HG02623 (cell line): Measurements from ENCODE around the gene OPALIN.

Experiments
- ATAC-seq: cut with Tn5 transposase; IDR thresholded peaks from one replicate; pipeline ENCODE4 v1.9.1; 2021; ENCODE audit warnings: moderate library complexity; ENCODE audit not compliant: unreplicated experiment

OPALIN gene, protein sequence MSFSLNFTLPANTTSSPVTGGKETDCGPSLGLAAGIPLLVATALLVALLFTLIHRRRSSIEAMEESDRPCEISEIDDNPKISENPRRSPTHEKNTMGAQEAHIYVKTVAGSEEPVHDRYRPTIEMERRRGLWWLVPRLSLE

DNA sequence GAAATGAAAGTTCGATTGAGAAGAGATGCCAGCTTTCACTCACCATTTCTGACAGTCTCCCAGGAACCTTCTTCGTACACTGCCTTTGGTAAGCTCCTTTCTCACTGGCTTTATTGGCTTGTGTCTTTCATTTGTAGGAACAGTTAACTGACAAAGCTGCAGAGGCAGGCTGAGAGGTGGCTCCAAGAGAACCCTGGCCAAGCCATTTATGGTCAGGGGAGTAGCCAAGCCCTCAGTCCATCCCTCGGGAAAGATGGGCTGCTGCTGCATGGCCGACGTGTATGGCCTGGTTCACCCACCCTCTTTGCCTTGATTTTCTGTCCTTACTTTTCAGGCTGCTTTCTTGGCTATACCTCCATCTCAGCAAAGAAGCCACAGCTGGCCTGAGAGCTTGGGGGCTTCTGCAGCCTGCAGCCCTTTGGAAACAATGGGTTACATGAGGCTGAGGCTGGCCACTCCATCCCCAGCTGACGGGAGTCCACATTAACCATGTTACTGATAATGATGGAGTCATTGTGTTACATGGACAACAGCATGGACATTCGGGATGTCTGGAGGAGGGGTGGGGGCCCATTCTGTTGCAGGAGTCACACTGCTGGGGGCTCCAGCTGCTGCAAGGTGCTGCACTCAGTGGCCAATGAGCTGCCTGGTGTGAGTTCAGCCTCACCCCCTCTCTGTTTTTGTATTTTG is at the start of gene OPALIN:
TSS of gene OPALIN (minus strand) at position 152 of the 690 bp plus-strand sequence. CDS start at position 46, 106 bp downstream.
- no peak for ATAC-seq

DNA sequence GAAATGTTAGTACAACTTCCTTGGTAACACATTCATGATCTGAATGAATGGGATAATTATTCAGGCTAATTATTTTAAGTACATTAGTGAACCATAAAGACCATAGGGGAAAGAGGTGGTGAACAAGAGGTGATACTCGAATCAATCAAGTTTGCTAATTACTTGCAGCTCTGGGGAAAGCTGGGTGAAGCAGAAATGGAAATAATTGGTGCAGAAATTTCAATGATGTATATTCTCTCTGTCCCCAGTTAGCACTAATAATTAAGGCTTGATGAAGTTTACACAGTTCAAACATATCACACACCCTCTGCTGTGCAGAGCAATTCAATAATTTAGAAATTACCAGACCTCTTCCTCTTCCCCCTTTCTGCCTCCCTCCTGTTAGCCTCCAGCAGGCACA is 49.4 kb upstream of the OPALIN start:
- ATAC-seq: no peak

DNA sequence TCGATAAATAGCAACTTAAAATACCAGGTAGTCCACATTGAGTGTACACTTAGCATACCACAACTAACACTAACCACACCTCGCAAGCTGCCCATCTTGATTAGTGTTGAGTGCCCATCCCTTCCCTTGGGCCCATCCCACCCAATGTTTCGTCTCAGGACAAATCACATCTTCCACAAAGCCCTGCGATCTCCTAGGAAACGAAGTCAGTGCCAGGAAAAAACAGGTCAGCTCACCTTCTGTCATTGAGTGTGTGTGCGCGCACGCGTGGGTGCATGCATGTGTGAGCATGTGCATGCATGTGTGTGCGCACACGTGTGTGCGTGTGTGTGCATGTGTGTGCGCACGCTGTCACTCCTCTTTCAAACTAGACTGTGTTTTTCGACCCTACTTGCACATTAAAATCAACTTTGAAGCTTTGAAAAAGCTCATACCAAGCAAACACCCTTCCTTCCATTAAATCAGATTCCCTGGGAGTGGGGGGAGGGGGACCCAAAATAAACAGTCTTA is 48.8 kb upstream of the OPALIN start:
- no peak for ATAC-seq

DNA sequence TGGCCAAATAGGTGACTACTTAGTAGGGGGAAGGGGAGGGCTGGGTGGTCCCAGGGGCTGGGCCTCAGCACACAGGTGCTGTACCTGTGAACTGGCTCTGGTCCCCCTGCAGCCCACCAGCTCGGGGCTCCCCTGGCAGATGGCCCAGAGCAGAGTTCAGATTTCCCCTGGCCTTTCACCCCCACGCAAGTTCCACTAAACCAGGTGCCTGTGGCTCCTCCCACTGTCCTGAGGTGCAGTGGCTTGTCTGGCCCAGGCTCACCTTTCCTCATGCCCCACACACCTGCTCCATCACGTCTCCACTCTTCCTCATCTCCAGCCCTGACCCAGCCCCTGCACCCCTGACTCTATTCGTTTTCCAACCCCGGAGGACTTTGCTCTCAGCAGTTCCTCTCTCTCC is 47.3 kb upstream of the OPALIN start:
- no peak for ATAC-seq

DNA sequence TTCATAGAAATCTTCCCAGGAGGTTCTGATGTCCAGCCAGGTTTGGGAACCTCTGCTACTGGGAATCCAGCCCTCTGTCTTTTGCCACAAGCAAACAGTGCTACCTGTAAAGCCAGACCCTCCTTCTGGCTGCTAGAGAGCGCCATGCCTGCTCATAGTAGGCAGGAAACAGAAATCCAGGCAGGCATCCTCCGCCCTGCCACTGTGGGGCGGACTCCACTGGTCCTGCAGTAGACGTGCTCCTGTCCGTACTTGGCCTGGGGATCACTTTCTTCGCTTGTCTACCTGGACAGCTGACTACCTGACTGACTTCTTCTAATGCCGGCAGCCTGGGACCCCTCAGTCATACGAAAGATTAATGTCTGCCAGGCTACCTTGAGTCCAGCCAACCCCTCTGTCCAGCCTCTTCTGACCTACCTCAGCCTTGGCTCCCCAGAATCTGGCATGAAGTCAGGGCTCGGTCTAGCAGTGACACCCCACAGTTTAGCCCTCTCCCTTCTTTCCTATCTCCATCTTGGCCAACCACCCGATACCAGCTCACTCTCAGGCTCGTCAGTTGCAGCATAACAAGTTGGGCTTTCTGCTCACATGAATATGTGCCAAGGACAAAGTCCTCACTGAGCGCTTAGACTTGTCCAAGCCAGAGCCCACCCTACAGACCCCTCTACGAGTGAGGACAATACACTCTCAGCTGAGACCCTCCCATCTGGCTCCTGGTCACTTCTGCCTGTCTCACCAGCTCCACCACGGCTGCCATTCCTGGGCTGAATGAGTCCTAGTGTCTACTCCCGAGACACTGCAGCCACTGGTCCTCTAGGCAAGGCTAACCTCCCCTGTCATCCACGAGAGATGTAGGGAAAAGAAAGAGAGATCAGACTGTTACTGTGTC is 43.9 kb upstream of the OPALIN start:
- no peak for ATAC-seq

DNA sequence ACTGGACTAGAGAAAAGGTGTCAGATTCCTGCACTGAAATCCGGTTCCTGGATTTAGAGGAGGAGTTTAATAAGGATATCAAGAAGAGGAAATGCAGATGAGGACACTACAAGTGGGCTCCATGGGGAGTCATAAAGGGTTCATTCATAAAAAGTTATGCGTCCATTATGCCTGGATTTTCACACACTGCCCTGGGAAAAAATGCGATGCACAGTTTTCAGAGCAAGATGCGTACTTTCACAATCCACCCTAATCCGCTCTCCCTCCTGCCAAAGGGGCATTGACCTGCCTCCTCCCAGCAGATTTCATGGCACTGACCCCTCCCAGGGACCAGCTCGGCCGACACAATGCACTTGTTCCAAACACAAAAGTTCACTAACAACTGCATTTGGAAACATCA is 42.2 kb upstream of the OPALIN start:
- no peak for ATAC-seq

DNA sequence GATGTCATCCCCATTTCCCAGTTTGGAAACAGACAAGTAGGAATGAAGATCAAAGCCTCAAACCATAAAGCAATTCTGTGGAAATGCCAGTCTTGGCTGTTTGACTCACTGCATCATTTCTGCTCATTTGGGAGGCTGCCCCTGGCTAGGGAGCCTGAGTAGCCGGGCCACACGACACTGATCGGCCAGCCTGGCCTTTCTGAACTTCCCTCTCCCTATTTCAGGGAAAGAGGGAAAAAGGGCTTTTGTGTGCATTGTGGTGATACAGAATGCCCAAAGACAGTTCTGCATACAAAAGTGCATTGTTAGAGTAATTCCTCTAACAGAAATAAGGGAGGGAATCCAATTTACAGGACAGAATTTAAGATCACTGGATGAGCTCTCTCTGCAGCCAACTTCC is 41.7 kb upstream of the OPALIN start:
- no peak for ATAC-seq

DNA sequence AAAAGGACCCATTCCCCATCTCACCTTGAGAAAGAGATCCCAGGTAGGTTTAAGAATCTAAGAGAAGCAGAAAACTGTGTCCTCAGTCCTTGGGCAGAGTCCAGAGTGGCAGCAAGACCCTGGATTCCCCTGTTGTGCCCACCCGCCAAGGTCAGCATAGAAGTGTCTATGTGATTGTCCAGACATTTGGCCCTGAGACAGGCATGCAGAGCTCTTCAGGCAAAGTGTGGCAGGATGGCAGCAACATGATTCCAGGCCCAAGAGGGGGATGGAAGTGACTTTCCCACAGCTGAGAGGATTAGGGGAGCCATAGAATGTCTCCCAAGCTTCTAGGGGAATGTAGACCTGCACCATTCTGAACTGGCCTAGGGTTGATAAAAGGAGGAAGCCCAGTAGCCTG is 39.1 kb upstream of the OPALIN start:
- ATAC-seq: no peak

DNA sequence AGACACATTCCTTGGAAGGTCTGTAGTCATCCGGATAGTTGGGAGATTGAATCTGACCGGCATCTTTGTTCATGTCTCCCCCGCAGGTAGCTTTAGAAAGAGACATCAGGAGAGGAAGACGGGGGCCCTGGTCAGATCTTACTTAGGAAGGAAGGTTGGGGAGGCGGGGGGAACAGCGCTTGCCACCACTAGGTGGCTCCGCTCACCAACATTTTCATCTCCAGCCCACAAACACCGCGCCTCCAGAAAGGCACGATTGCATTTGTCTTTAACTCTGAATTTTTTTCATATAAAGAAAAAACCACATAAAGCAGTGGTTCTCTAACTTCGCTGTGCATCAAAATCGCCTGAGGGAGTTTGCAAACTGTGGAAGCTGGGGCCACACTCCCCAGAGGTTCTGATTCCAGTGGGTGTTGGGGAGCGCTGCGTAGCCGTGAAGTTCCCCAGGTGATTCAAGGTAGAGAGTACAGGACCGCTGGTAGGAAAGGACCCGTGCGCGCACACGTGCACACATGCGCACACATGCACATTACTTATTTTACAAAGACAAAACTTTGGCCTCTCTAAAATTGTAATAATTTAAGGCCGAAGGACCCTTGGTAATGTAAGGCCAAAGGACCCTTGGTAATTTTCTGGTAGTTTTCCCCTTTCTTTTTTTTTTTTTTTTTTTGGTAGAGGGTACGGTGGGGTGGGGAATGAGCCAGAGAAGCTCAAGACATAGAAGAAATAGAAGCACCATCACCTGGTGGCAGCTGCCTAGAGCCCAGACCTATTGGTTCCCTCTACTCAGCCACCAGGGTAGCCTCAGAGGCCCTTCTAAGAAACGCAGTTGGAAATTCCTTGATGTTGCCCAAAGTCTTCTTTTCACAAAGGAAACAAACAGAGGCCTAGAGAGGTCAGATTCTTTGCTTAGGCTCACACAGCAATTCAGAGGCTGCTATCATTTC is 37.4 kb upstream of the OPALIN start:
- ATAC-seq: peak; percentile 55

DNA sequence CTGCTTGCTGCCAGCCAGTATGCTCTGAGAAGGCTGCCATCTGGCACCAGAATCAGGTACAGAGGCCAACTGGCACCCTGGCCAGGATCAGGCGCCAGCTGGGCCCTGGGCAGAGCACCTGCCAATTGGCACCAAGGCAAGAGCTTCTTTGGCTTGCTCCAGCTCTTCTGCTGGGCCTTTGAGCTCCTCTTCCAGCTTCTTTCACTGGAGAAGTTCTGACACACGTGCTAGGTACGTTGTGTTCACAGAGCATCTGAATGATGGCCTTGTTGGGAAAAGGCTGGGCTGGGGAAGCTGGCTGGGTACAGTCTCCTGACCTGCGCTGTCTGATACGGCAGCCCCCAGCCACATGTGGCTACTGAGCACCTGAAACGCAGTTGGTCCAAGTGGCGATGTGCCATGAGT is 31.7 kb upstream of the OPALIN start:
- no peak for ATAC-seq

DNA sequence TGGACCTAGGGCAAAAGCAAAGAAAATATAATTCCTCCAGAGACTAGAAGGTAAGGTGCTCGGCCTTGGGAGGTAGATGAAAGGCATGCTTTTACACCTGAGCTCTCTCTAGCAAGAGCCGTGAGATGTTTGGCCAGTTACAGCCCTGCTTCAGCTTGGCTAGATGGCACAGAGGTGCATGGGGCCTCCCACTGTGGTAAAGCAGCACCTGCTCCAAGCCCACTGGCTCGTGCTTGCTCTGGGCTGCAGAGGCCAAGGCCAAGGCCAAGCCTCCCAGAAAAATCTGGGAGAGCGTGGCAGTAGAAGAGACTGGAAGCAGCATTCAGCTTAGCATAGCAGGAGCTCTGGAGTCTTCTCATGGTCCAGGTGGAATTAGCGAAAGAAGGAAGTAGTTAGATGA is 31.0 kb upstream of the OPALIN start:
- no peak for ATAC-seq

DNA sequence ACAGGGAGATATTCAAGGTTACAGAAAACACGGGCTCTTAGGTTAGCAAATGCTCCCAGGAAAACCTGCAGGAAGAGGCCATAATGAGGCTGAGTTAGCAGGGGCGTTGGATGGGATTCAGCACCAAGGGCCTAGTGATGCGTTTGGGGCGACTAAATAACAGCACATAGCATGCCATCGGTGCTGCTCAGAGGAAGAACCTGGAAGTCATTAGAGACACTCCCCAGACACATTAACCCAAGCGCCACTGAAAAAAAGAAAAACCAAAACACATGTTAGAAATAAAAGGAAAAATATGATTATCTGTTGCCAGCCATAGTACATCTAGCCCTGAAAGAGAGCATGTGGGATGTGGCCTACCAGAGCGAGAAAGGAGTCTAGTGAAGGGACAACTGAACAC is 28.8 kb upstream of the OPALIN start:
- no peak for ATAC-seq

DNA sequence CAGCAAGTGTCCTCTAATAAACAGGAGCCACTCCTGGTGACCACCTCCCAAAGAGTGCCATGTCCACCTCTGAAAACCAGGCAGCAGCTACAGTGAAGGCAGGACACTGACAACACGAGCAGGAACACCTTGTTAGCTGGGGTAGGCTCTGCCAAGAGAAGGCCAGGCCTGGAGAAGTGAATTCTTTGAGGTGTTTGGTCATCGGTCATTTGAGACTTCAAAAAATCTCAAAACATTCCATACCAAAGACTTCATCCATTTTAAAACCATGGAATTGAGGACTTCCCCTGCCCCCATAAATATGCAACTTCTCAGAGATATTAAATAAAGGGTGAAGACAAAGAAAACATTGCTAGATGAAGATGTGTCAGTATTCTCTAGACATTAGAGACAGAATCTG is 28.4 kb upstream of the OPALIN start:
- no peak for ATAC-seq

DNA sequence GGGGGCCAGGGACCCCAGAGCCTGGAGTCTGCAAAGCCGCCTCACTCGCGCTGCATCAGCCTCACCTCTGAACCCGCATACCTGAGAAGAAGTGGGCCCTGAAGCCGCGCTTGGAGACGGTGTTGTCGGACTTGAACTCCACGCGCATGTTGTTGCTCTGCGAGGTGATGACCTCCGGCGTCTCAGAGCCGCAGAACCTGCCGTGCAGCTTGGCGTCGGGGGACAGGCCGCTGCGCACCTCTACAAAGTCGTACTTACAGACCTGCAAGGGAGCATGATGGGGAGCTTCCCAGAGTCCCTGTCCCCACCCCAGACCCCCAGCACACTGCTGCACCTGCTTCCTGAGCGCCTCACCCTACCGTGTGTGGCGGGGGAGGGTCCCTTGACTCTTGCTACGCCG is 25.7 kb upstream of the OPALIN start:
- ATAC-seq: no peak

DNA sequence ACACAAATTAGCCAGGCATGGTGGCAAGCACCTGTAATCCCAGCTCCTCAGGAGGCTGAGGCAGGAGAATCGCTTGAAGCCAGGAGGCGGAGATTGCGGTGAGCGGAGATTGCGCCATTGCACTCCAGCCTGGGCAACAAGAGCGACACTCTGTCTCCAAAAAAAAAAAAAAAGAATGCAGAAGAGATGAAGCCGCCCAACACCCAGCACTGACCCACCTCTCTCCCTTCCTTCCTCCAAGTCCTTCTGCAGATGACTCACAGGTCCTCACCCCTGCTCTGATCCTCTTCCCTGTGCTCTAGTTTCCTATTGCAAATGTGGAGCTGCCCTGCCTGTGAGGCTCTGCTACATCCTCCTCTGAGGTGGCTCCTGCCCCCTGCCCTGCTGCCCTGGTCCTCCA is 22.0 kb upstream of the OPALIN start:
- ATAC-seq: no peak

DNA sequence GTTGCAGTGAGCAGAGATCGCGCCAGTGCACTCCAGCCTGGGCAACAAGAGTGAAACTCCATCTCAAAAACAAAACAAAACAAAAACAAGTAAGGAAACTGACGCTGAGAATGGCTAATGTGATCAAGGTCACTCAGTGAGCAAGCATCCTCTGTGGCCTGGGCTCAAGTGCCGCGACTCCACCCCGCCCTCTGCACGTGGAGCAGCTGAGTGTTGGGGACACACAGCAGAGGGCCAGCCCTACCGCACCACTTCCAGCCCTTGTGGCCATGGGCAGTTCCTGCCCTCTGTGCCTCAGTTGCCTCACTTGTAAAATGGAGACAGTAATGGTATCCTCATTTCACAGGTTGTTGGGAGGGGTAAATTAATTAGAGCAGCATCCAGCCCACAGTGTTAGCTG is 21.0 kb upstream of the OPALIN start:
- ATAC-seq: no peak

DNA sequence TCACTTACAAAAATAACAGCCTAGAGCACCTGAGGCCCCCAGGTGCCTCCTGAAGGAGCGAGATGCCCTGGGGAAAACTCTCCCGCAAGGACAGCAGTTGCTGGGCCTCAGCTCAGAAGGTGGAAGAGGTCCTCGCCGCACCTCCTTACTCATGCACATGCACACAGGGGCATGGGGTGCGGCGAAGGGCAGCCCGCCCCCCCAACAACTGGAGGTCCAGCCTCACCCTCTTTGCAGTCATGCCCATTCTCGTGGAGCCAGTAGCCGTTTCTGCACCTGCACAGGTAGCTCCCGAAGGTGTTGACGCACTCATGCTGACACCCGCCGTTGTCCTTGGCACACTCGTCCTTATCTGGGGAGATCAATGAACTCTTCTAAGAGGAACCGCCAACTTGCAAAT is 19.9 kb upstream of the OPALIN start:
- no peak for ATAC-seq

DNA sequence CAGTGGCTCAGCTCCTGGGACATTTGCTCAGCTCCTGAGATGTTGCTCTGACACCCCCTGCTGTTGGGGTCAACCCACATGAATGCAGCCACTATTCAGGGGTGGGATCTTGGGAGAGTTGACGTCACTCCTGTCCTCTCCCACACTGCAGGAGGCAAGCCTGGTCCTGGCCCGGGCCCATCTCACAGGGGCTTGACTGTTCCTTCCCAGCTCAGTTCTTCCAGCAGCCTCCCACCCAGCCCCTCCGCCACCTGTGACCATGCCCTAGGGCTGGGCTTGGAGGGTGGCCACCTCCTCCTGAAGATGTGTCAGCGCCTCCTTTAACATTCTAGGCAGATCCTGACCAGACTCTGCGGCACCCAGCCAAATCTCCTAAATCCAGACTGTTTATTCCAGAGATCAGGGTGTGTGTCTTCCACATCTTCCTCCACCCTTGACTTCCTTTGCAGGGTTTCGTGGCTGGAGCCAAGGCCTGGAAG is 19.1 kb upstream of the OPALIN start:
- no peak for ATAC-seq

DNA sequence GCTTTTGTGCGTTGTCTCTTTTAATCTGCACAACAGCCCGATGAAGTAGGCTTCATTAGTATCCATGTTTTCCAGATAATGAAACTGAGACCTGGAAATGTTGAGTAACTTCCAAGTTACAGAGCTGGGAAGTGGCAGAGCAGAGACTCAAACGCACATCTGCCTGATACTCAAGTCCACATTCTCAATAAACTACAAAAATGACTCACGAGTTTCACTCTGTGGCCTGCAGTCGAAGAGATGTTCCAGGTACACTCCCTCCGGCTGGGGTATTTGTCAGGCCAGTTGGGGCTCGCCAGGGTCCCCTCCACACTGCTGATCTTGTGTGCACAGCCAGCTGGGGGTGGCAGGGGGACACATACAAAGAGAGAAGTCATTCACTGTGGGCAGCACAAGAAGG is 17.7 kb upstream of the OPALIN start:
- peak; percentile 44 for ATAC-seq

DNA sequence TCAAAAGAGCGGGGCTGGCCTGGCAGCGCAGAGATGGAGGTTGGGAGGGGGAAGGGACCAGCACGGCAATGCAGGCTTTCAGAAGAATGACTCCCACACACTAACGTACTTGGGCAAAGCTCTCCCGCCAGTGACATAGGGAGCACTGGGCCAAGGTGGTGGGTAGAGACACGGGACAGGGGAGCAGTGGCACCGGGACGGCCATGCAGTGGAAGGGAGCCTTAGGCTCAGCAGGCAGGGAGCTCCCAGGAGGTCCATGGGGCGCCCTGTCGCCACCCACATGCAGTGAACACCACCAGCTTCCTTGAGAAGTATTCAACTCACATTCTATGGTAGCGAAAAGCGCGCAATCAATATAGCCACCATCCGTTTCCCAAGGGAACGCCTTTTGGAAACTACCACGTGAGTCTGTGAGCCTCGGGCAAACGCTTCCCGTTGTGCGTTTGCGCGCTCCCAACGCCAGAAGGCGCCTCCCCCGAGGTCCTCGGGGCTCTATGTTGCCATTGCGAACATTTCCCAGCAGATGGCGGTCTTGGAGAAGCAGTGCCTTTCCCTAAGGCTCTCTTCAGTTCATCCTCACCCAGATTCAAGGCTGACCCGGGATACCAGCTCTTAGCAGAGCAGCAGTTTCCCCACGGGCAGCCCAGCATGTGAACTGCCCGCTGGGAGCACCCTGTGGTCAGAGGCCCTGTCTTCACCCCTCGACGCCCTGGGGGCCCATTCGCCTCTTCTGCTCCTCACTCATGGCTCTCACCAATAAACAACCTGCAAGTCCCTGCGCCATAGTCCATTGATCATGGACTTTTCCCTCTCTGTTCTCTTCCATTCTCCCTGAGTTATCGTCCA is 16.4 kb upstream of the OPALIN start:
- ATAC-seq: peak; percentile 66
